Measurements from ENCODE around the gene STK33. TPM values are rescaled to one million over a fixed set of nuclear protein-coding genes. Genes with fewer than 3 reads are reported as not detected.
"Not testable (repeated sequence)": the region's sequence is repeated elsewhere in the genome, so short reads cannot be mapped to it uniquely, and the experiment has no call there.

Gene STK33
- total RNA-seq, 1 donor from 2014 or later = 14.2 TPM

- DNase-seq (ENCODE audit: low spot score) = no peak
Measured at GRCh38 chr11:8543278-8543677, 50.8 kb downstream of the STK33 start.

- DNase-seq (ENCODE audit: low spot score) = no peak
Measured at GRCh38 chr11:8541448-8541847, 52.6 kb downstream of the STK33 start.

- DNase-seq (ENCODE audit: low spot score) = no peak
Measured at GRCh38 chr11:8533332-8533731, 60.7 kb downstream of the STK33 start.

GRCh38 chr11:8532475-8532874 lies 61.6 kb downstream of the STK33 start:
- DNase-seq (ENCODE audit: low spot score) = no peak

GRCh38 chr11:8531982-8532381 lies 62.0 kb downstream of the STK33 start:
- no peak for DNase-seq (ENCODE audit: low spot score)

- DNase-seq (ENCODE audit: low spot score) = no peak
Measured at GRCh38 chr11:8531312-8531711, 62.7 kb downstream of the STK33 start.

- no peak for DNase-seq (ENCODE audit: low spot score)
Measured at GRCh38 chr11:8527939-8528338, 66.1 kb downstream of the STK33 start.

- DNase-seq (ENCODE audit: low spot score) = no peak
Measured at GRCh38 chr11:8523396-8523795, 70.6 kb downstream of the STK33 start.

- no peak for DNase-seq (ENCODE audit: low spot score)
Measured at GRCh38 chr11:8512547-8512946, 81.5 kb downstream of the STK33 start.

- DNase-seq (ENCODE audit: low spot score) = no peak
Measured at GRCh38 chr11:8503910-8504364, 90.1 kb downstream of the STK33 start.

GRCh38 chr11:8501836-8502235 lies 92.2 kb downstream of the STK33 start:
- no peak for DNase-seq (ENCODE audit: low spot score)

- no peak for DNase-seq (ENCODE audit: low spot score)
Measured at GRCh38 chr11:8488395-8488794, 105.6 kb downstream of the STK33 start.

- no peak for DNase-seq (ENCODE audit: low spot score)
Measured at GRCh38 chr11:8487261-8487660, 106.8 kb downstream of the STK33 start.

- no peak for DNase-seq (ENCODE audit: low spot score)
Measured at GRCh38 chr11:8484251-8484650, 109.8 kb downstream of the STK33 start.

GRCh38 chr11:8480858-8481257 lies 113.2 kb downstream of the STK33 start:
- no peak for DNase-seq (ENCODE audit: low spot score)

GRCh38 chr11:8477680-8478079 lies 116.3 kb downstream of the STK33 start:
- DNase-seq (ENCODE audit: low spot score) = no peak

- DNase-seq (ENCODE audit: low spot score) = no peak
Measured at GRCh38 chr11:8477151-8477550, 116.9 kb downstream of the STK33 start.

- DNase-seq (ENCODE audit: low spot score) = not testable (repeated sequence)
Measured at GRCh38 chr11:8467806-8468205, 126.2 kb downstream of the STK33 start.

- DNase-seq (ENCODE audit: low spot score) = not testable (repeated sequence)
Measured at GRCh38 chr11:8467356-8467755, 126.7 kb downstream of the STK33 start.

- not testable (repeated sequence) for DNase-seq (ENCODE audit: low spot score)
Measured at GRCh38 chr11:8466884-8467283, 127.1 kb downstream of the STK33 start.

GRCh38 chr11:8459711-8460399 lies 134.2 kb downstream of the STK33 start:
- no peak for DNase-seq (ENCODE audit: low spot score)

GRCh38 chr11:8442301-8442700 lies 151.7 kb downstream of the STK33 start:
- DNase-seq (ENCODE audit: low spot score) = no peak

- DNase-seq (ENCODE audit: low spot score) = no peak
Measured at GRCh38 chr11:8440649-8441048, 153.4 kb downstream of the STK33 start.

GRCh38 chr11:8429483-8429882 lies 164.5 kb downstream of the STK33 start:
- DNase-seq (ENCODE audit: low spot score) = no peak
